H1 (cell line): ENCODE measurements around the gene FOXC2. TPM values are rescaled to one million over a fixed set of nuclear protein-coding genes. Genes with fewer than 3 reads are reported as not detected.

ENCODE experiments used
- CTCF ChIA-PET: fragments of 300-600 bp; sonication (Branson Sonifier 250); formaldehyde crosslinking; loops from one replicate; lab custom pipeline; 2021; ENCODE audit not compliant: partially characterized antibody; lab: Charles Lee
- POLR2A ChIA-PET: fragments of 300-600 bp; sonication (Branson Sonifier 250); formaldehyde crosslinking; loops from one replicate; lab custom pipeline; 2021; ENCODE audit warnings: inconsistent platforms; ENCODE audit not compliant: partially characterized antibody; lab: Charles Lee
- DNase-seq, 2 experiments: peaks; one replicate each; pipeline versions ENCODE4 v3.0.0 to v3.0.0-alpha.2; 2010 to 2022; ENCODE audit warnings: low spot score in 2 of 2, low read depth in 1 of 2, mixed read lengths in 1 of 2
- FAIRE-seq: peaks from 2 replicates; lab custom pipeline; 2011; peaks lifted over from hg19 to GRCh38; lab: Jason Lieb, UNC
- H2AFZ ChIP-seq: 2 replicates; pipeline ENCODE4 v1.8.1; 2012; ENCODE audit warnings: low read length, inconsistent platforms
- H2AK5ac ChIP-seq: 2 replicates; pipeline ENCODE4 v1.6.1; 2013; ENCODE audit warnings: low read depth, low read length
- H2BK120ac ChIP-seq: replicated peaks from 2 replicates; pipeline ENCODE3; 2013; ENCODE audit warnings: low read depth, low read length, inconsistent platforms
- H2BK12ac ChIP-seq: 2 replicates; pipeline ENCODE4 v1.6.1; 2013; ENCODE audit warnings: low read depth, low read length
- H2BK15ac ChIP-seq: 2 replicates; pipeline ENCODE4 v1.6.1; 2013; ENCODE audit warnings: low read length
- H2BK20ac ChIP-seq: 2 replicates; pipeline ENCODE4 v1.6.1; 2013; ENCODE audit warnings: low read length
- H2BK5ac ChIP-seq: 2 replicates; pipeline ENCODE4 v1.6.1; 2013; ENCODE audit warnings: low read depth, low read length
- H3K14ac ChIP-seq: 2 replicates; pipeline ENCODE4 v1.6.1; 2013; ENCODE audit warnings: inconsistent platforms; ENCODE audit not compliant: insufficient read length
- H3K18ac ChIP-seq: 2 replicates; pipeline ENCODE4 v1.6.1; 2013; ENCODE audit warnings: low read length; ENCODE audit errors: extremely low read depth
- H3K23ac ChIP-seq: 2 replicates; pipeline ENCODE4 v1.6.1; 2013; ENCODE audit warnings: inconsistent platforms; ENCODE audit not compliant: insufficient read length
- H3K23me2 ChIP-seq: 2 replicates; pipeline ENCODE4 v1.6.1; 2013; ENCODE audit warnings: low read depth, low read length
- H3K27ac ChIP-seq: 2 replicates; pipeline ENCODE4 v1.6.1; 2011; ENCODE audit warnings: low read depth, low read length, inconsistent platforms
- H3K27me3 ChIP-seq, 4 experiments: replicated peaks in 1 of 4; 1 replicate in 1 of 4; 2 replicates in 3 of 4; pipeline versions ENCODE4 v1.6.1 to v1.8.1; 2011 to 2013; ENCODE audit warnings: low read length in 3 of 4, mild to moderate bottlenecking in 3 of 4, inconsistent platforms in 2 of 4, mixed read lengths in 2 of 4, moderate library complexity in 1 of 4; ENCODE audit not compliant: control insufficient read depth in 3 of 4, insufficient read depth in 3 of 4; ENCODE audit errors: extremely low read depth in 1 of 4
- H3K36me3 ChIP-seq, 4 experiments: 2 replicates each; pipeline versions ENCODE4 v1.6.1 to v1.8.1; 2011 to 2013; ENCODE audit warnings: mild to moderate bottlenecking in 4 of 4, low read length in 3 of 4, moderate library complexity in 2 of 4, control low read depth in 1 of 4, inconsistent platforms in 1 of 4; ENCODE audit not compliant: insufficient read depth in 4 of 4, control insufficient read depth in 2 of 4
- H3K4ac ChIP-seq: replicated peaks from 2 replicates; pipeline ENCODE3; 2013; ENCODE audit warnings: low read length, low read depth, mixed read lengths, inconsistent platforms; ENCODE audit not compliant: insufficient read length
- H3K4me1 ChIP-seq, 4 experiments: replicated peaks in 1 of 4; 1 replicate in 1 of 4; 2 replicates in 3 of 4; pipeline versions ENCODE4 v1.6.1 to v1.8.1; 2011 to 2013; ENCODE audit warnings: low read length in 3 of 4, inconsistent platforms in 2 of 4, mixed read lengths in 1 of 4; ENCODE audit not compliant: insufficient read depth in 4 of 4, control insufficient read depth in 3 of 4
- H3K4me2 ChIP-seq, 2 experiments: 2 replicates each; pipeline versions ENCODE4 v1.6.1 to v1.8.1; 2011 to 2013; ENCODE audit warnings: low read depth in 2 of 2, low read length in 2 of 2, control low read depth in 1 of 2, inconsistent platforms in 1 of 2, mild to moderate bottlenecking in 1 of 2; ENCODE audit not compliant: insufficient read depth in 1 of 2
- H3K4me3 ChIP-seq, 4 experiments: fragments of 200-600, 300-600 bp in 1 of 4; sonication (generic), shearing (Covaris generic), sonication (Bioruptor Twin) in 1 of 4; 2 replicates each; pipeline versions ENCODE4 v1.5.1 to v1.8.1; 2011 to 2016; ENCODE audit warnings: low read length in 4 of 4, low read depth in 3 of 4, control low read depth in 2 of 4, inconsistent platforms in 2 of 4, mild to moderate bottlenecking in 2 of 4, mixed read lengths in 1 of 4, moderate library complexity in 1 of 4; ENCODE audit not compliant: insufficient read depth in 2 of 4; ENCODE audit errors: extremely low read depth in 1 of 4
- H3K56ac ChIP-seq: replicated peaks from 2 replicates; pipeline ENCODE3; 2013; ENCODE audit warnings: low read depth, mild to moderate bottlenecking, mixed read lengths, low read length, inconsistent platforms; ENCODE audit not compliant: insufficient read length
- H3K79me1 ChIP-seq: 2 replicates; pipeline ENCODE4 v1.6.1; 2013; ENCODE audit warnings: low read depth, low read length, control low read depth
- H3K79me2 ChIP-seq, 2 experiments: 2 replicates each; pipeline versions ENCODE4 v1.6.1 to v1.8.1; 2012 to 2013; ENCODE audit warnings: low read length in 2 of 2, mild to moderate bottlenecking in 2 of 2, inconsistent platforms in 1 of 2; ENCODE audit not compliant: insufficient read depth in 2 of 2, control insufficient read depth in 1 of 2
- H3K9ac ChIP-seq, 4 experiments: replicated peaks in 1 of 4; 1 replicate in 1 of 4; 2 replicates in 3 of 4; pipeline versions ENCODE4 v1.6.1 to v1.8.1; 2011 to 2013; ENCODE audit warnings: low read depth in 3 of 4, low read length in 3 of 4, control low read depth in 2 of 4, mild to moderate bottlenecking in 2 of 4, moderate library complexity in 2 of 4, inconsistent platforms in 1 of 4; ENCODE audit errors: extremely low read depth in 1 of 4
- H3K9me3 ChIP-seq, 2 experiments: 2 replicates each; pipeline versions ENCODE4 v1.6.1 to v1.8.1; 2012 to 2013; ENCODE audit warnings: mild to moderate bottlenecking in 2 of 2, moderate library complexity in 2 of 2, control low read depth in 1 of 2, inconsistent platforms in 1 of 2, low read depth in 1 of 2, low read length in 1 of 2, mixed read lengths in 1 of 2; ENCODE audit not compliant: insufficient read depth in 2 of 2
- H4K20me1 ChIP-seq, 2 experiments: replicated peaks in 1 of 2; 2 replicates each; pipeline versions ENCODE3 to v1.8.1; 2011 to 2013; ENCODE audit warnings: inconsistent platforms in 2 of 2, low read length in 2 of 2, mild to moderate bottlenecking in 1 of 2; ENCODE audit not compliant: insufficient read depth in 2 of 2, control insufficient read depth in 1 of 2
- H4K5ac ChIP-seq: 2 replicates; pipeline ENCODE4 v1.6.1; 2013; ENCODE audit warnings: low read length, low read depth, mixed read lengths, inconsistent platforms; ENCODE audit not compliant: insufficient read length
- H4K8ac ChIP-seq: 2 replicates; pipeline ENCODE4 v1.8.0; 2013; ENCODE audit warnings: mild to moderate bottlenecking, moderate library complexity, low read length, inconsistent platforms; ENCODE audit not compliant: insufficient read depth; ENCODE audit errors: extremely low read depth
- H4K91ac ChIP-seq: replicated peaks from 2 replicates; pipeline ENCODE3; 2013; ENCODE audit warnings: low read length, mixed read lengths, inconsistent platforms; ENCODE audit not compliant: insufficient read length
- EZH2 ChIP-seq: fragments of 200-600 bp; sonication (generic); IDR thresholded peaks from 2 replicates; pipeline ENCODE4 v1.7.1; 2012; ENCODE audit warnings: low read depth, mild to moderate bottlenecking, moderate library complexity, low read length, inconsistent platforms; ENCODE audit not compliant: severe bottlenecking
- KDM1A ChIP-seq: fragments of 200-600, 300-600 bp; sonication (generic); IDR thresholded peaks from 2 replicates; pipeline ENCODE4 v1.7.1; 2016; ENCODE audit warnings: mild to moderate bottlenecking, low read length, borderline replicate concordance
- KDM4A ChIP-seq: IDR thresholded peaks from one replicate; pipeline ENCODE4 v1.7.1; 2012; ENCODE audit warnings: low read depth, mild to moderate bottlenecking, moderate library complexity, low read length, inconsistent platforms; ENCODE audit not compliant: severe bottlenecking
- RNF2 ChIP-seq: fragments of 200-900, 300-1000 bp; sonication (generic); IDR thresholded peaks from 2 replicates; pipeline ENCODE4 v1.7.1; 2016; ENCODE audit warnings: borderline replicate concordance, low read depth, mild to moderate bottlenecking, antibody characterized with exemption, low read length; ENCODE audit not compliant: poor library complexity, severe bottlenecking; ENCODE audit errors: missing control alignments
- SIRT6 ChIP-seq: IDR thresholded peaks from one replicate; pipeline ENCODE4 v1.7.1; 2012; ENCODE audit warnings: low read length, inconsistent platforms
- SUZ12 ChIP-seq: fragments of 200-600 bp; sonication (generic); IDR thresholded peaks from 2 replicates; pipeline ENCODE4 v1.6.1; 2012; ENCODE audit warnings: mild to moderate bottlenecking, inconsistent platforms, low read length, moderate library complexity, mixed read lengths
- WGBS, 2 experiments: shearing (Covaris generic) in 1 of 2; methylation state at CpG; one replicate each; pipeline versions ENCODE4 v1.1.6 to v1.1.7; 2013 to 2015; ENCODE audit warnings: low lambda C conversion rate in 2 of 2, mixed read lengths in 2 of 2, inconsistent platforms in 1 of 2, low coverage in 1 of 2, missing lambda C conversion rate in 1 of 2; ENCODE audit not compliant: insufficient replicate concordance in 2 of 2, insufficient coverage in 1 of 2, insufficient read length in 1 of 2; ENCODE audit errors: extremely low coverage in 1 of 2, missing lambda C conversion rate in 1 of 2; 5-methylcytosine and 5-hydroxymethylcytosine counted together
- polyA plus RNA-seq, 7 experiments: library from polyadenylated mRNA; depleted of rRNA in 3 of 7; stranded (reverse) in 5 of 7; unstranded in 2 of 7; fragments of >200 nt in 5 of 7; fragments of 200-250 nt in 2 of 7; gene quantifications; 1 replicate in 5 of 7; 2 replicates in 1 of 7; 4 replicates in 1 of 7; pipeline versions ENCODE4 v1.2.1 to v1.2.3, GENCODE V29; 2011 to 2013; ENCODE audit warnings: missing spikeins in 2 of 7, mixed read lengths in 2 of 7
- total RNA-seq: library from RNA; stranded (reverse); fragmentation: NEBNext Ultra II Directional; extraction: Animal tissue kit (Norgen Biotek cat#: 25700); gene quantifications from 2 replicates; pipeline ENCODE4 v1.2.1, GENCODE V29; 2021

The FOXC2 gene
- total and polyA plus RNA-seq, 2 of the 8 experiments (the other 6 are each of a cell fraction or from before 2014, with no cell fraction given): 0.09 TPM; not detected in 1

GRCh38 chr16:86576591-86577313 is 10.1 kb downstream of the FOXC2 start:
- Histone ChIP-seq H4K5ac (no peak overlapping the region), H3K79me2 (no peaks in the 10 kb centered on the region), H2BK15ac (no peak overlapping the region), H3K27ac (no peak overlapping the region), H3K4ac (no peak overlapping the region), H3K14ac (no peak overlapping the region), H2AK5ac (peak overlapping the region; percentile 71; the same call in 1 of the 2 replicates), H4K8ac (no peak overlapping the region), H2BK12ac (peak overlapping the region; percentile 53; the same call in 1 of the 2 replicates), H3K27me3 (peaks cover 89 to 100% (median 97%) of the 10 kb centered on the region in 4 experiments), H2BK20ac (no peak overlapping the region), H4K91ac (no peak overlapping the region), H3K56ac (no peak overlapping the region), H3K36me3 (peaks cover 0 to 10% (median 0%) of the 10 kb centered on the region in 4 experiments; a peak in 1 of 8 replicates), H3K9me3 (no peaks in the 10 kb centered on the region), H3K23ac (no peak overlapping the region), H2BK120ac (no peak overlapping the region), H3K79me1 (no peaks in the 10 kb centered on the region), H3K4me1 (peaks cover 8 to 52% (median 31%) of the 10 kb centered on the region in 4 experiments), H3K4me2 (peak overlapping the region; percentile 83 to 95), H3K9ac (no peak overlapping the region), H3K18ac (no peak overlapping the region; the same call in 1 of the 2 replicates), H3K23me2 (peaks cover 11% of the 10 kb centered on the region; the same call in 1 of the 2 replicates), H2BK5ac (peak overlapping the region; percentile 21; the same call in 1 of the 2 replicates), H3K4me3 (peak overlapping the region; percentile 41 to 66 (median 43)), H4K20me1 (peaks cover 11 to 15% of the 10 kb centered on the region in 2 experiments), H2AFZ (no peak overlapping the region)
- no peak for TF ChIP-seq SIRT6
- peak; percentile 40 for TF ChIP-seq RNF2
- peak; percentile 14 for TF ChIP-seq KDM4A
- peak; percentile 72 for TF ChIP-seq SUZ12
- TF ChIP-seq KDM1A: no peak
- TF ChIP-seq EZH2: peak; percentile 60
- CTCF ChIA-PET: interaction anchor here (0.7 to 3.1 kb wide), 8 partner anchors 12 to 596 kb away, joined by 3 to 18 read pairs (median 4); no protein-coding TSS in a partner anchor
- 3% methylated on average over 30 of the region's 33 CpGs; no CpG with 5 or more reads in 1 of the 2 experiments for WGBS, 2 experiments
- POLR2A ChIA-PET: interaction anchor here (1.2 kb wide), 1 partner anchor 32 kb away, joined by 3 read pairs; no protein-coding TSS in a partner anchor
- DNase-seq: peak in 1 of 2 experiments; percentile 63
- FAIRE-seq: no peak
